ENCODE results near the gene NR3C2.
"Not testable (repeated sequence)": the region's sequence is repeated elsewhere in the genome, so short reads cannot be mapped to it uniquely, and the experiment has no call there.

NR3C2 gene

GRCh38 chr4:148126825-148127224 is 315.4 kb downstream of the NR3C2 start:
- no peak for TF ChIP-seq Cebpa-rat (IDR thresholded peaks at IDR 0.05)
- H3K9me3 ChIP-seq: peaks cover 36% of the 10 kb centered on the region
- H3K4me1 ChIP-seq: no peaks in the 10 kb centered on the region
- no peaks in the 10 kb centered on the region for H4K20me1 ChIP-seq
- H3K9ac ChIP-seq: no peak overlapping the region
- no peak overlapping the region for H3K4me3 ChIP-seq
- no peaks in the 10 kb centered on the region for H3K27me3 ChIP-seq
- no peak overlapping the region for H3K4me2 ChIP-seq
- no peaks in the 10 kb centered on the region for H3K36me3 ChIP-seq
- no peak overlapping the region for H3K27ac ChIP-seq

GRCh38 chr4:148124512-148124911 is 317.7 kb downstream of the NR3C2 start:
- Histone ChIP-seq H4K20me1 (no peaks in the 10 kb centered on the region), H3K9me3 (peaks cover 37% of the 10 kb centered on the region), H3K27ac (no peak overlapping the region), H3K4me1 (no peaks in the 10 kb centered on the region), H3K9ac (no peak overlapping the region), H3K36me3 (no peaks in the 10 kb centered on the region), H3K4me2 (no peak overlapping the region), H3K27me3 (no peaks in the 10 kb centered on the region), H3K4me3 (no peak overlapping the region)
- TF ChIP-seq Cebpa-rat (IDR thresholded peaks at IDR 0.05): no peak

GRCh38 chr4:148123161-148123560 is 319.1 kb downstream of the NR3C2 start:
- not testable (repeated sequence) for H3K27me3 ChIP-seq, H4K20me1 ChIP-seq, H3K36me3 ChIP-seq, H3K9ac ChIP-seq, H3K4me1 ChIP-seq, H3K4me3 ChIP-seq, H3K4me2 ChIP-seq, H3K27ac ChIP-seq
- H3K9me3 ChIP-seq: peaks cover 37% of the 10 kb centered on the region

- H3K4me2 ChIP-seq: no peak overlapping the region
- no peak overlapping the region for H3K27ac ChIP-seq
- TF ChIP-seq Cebpa-rat (IDR thresholded peaks at IDR 0.05): no peak
- H3K4me3 ChIP-seq: no peak overlapping the region
- no peaks in the 10 kb centered on the region for H4K20me1 ChIP-seq
- peaks cover 35% of the 10 kb centered on the region for H3K9me3 ChIP-seq
- no peaks in the 10 kb centered on the region for H3K27me3 ChIP-seq
- no peaks in the 10 kb centered on the region for H3K4me1 ChIP-seq
- no peak overlapping the region for H3K9ac ChIP-seq
- no peaks in the 10 kb centered on the region for H3K36me3 ChIP-seq
Measured at GRCh38 chr4:148120216-148120615, 322.0 kb downstream of the NR3C2 start.

GRCh38 chr4:148118633-148119032 is 323.6 kb downstream of the NR3C2 start:
- Histone ChIP-seq H3K4me1 (no peaks in the 10 kb centered on the region), H3K36me3 (no peaks in the 10 kb centered on the region), H3K27ac (no peak overlapping the region), H3K27me3 (no peaks in the 10 kb centered on the region), H3K4me3 (no peak overlapping the region), H3K4me2 (no peak overlapping the region), H4K20me1 (no peaks in the 10 kb centered on the region), H3K9me3 (peaks cover 19% of the 10 kb centered on the region), H3K9ac (no peak overlapping the region)
- no peak for TF ChIP-seq Cebpa-rat (IDR thresholded peaks at IDR 0.05)

GRCh38 chr4:148118179-148118578 is 324.0 kb downstream of the NR3C2 start:
- Histone ChIP-seq H3K27me3 (no peaks in the 10 kb centered on the region), H4K20me1 (no peaks in the 10 kb centered on the region), H3K4me2 (no peak overlapping the region), H3K9ac (no peak overlapping the region), H3K36me3 (no peaks in the 10 kb centered on the region), H3K9me3 (peaks cover 15% of the 10 kb centered on the region), H3K4me3 (no peak overlapping the region), H3K4me1 (no peaks in the 10 kb centered on the region), H3K27ac (no peak overlapping the region)
- no peak for TF ChIP-seq Cebpa-rat (IDR thresholded peaks at IDR 0.05)

GRCh38 chr4:148116969-148117368 is 325.2 kb downstream of the NR3C2 start:
- TF ChIP-seq Cebpa-rat (IDR thresholded peaks at IDR 0.05): no peak
- peaks cover 3% of the 10 kb centered on the region for H3K9me3 ChIP-seq

GRCh38 chr4:148116264-148116663 is 325.9 kb downstream of the NR3C2 start:
- Histone ChIP-seq H3K4me2 (no peak overlapping the region), H3K9me3 (no peaks in the 10 kb centered on the region), H3K4me1 (peaks cover 6% of the 10 kb centered on the region; the same call in 1 of the 2 replicates), H3K36me3 (no peaks in the 10 kb centered on the region), H3K9ac (no peak overlapping the region), H3K4me3 (no peak overlapping the region), H3K27ac (no peak overlapping the region), H4K20me1 (no peaks in the 10 kb centered on the region), H3K27me3 (no peaks in the 10 kb centered on the region)
- no peak for TF ChIP-seq Cebpa-rat (IDR thresholded peaks at IDR 0.05)

More at GRCh38 chr4:148116969-148117368, 325.2 kb downstream of the NR3C2 start:
- Histone ChIP-seq H4K20me1 (no peaks in the 10 kb centered on the region), H3K36me3 (no peaks in the 10 kb centered on the region), H3K27ac (no peak overlapping the region), H3K4me2 (no peak overlapping the region), H3K27me3 (no peaks in the 10 kb centered on the region), H3K4me1 (peaks cover 6% of the 10 kb centered on the region; the same call in 1 of the 2 replicates), H3K4me3 (no peak overlapping the region), H3K9ac (no peak overlapping the region)

- H3K4me1 ChIP-seq: peaks cover 6% of the 10 kb centered on the region; the same call in 1 of the 2 replicates
- no peak overlapping the region for H3K4me2 ChIP-seq
- H3K9ac ChIP-seq: no peak overlapping the region
- H3K27ac ChIP-seq: no peak overlapping the region
- no peaks in the 10 kb centered on the region for H3K9me3 ChIP-seq
- H3K27me3 ChIP-seq: no peaks in the 10 kb centered on the region
- H3K4me3 ChIP-seq: no peak overlapping the region
- TF ChIP-seq Cebpa-rat (IDR thresholded peaks at IDR 0.05): no peak
- no peaks in the 10 kb centered on the region for H4K20me1 ChIP-seq
- H3K36me3 ChIP-seq: no peaks in the 10 kb centered on the region
Measured at GRCh38 chr4:148114436-148114835, 327.8 kb downstream of the NR3C2 start.

GRCh38 chr4:148112231-148112982 is 329.8 kb downstream of the NR3C2 start:
- Histone ChIP-seq H3K4me2 (no peak overlapping the region), H3K4me3 (no peak overlapping the region), H3K9ac (no peak overlapping the region), H3K27me3 (no peaks in the 10 kb centered on the region), H3K9me3 (no peaks in the 10 kb centered on the region), H3K36me3 (no peaks in the 10 kb centered on the region), H4K20me1 (no peaks in the 10 kb centered on the region), H3K4me1 (peaks cover 6% of the 10 kb centered on the region; the same call in 1 of the 2 replicates), H3K27ac (no peak overlapping the region)
- TF ChIP-seq Cebpa-rat (IDR thresholded peaks at IDR 0.05): no peak
